Measurements from ENCODE around the gene CCDC191. TPM values are rescaled to one million over a fixed set of nuclear protein-coding genes. Genes with fewer than 3 reads are reported as not detected.

Gene CCDC191
- total and polyA plus RNA-seq, 2 of the 4 experiments (the other 2 are of a cell fraction) = 0.72 to 1.1 TPM

GRCh38 chr3:114081037-114081436 is 24.7 kb upstream of the CCDC191 start:
- H3K9me1 ChIP-seq (ENCODE audit: insufficient read depth, low read length) = 0 out of 2 replicates have a peak, but pooled peaks cover 4% of the 10 kb centered on the region
- in situ Hi-C loops (cut with MboI; ENCODE audit: low sequenced_read_pairs) (no loop called here), dilution Hi-C loops (cut with HindIII; ENCODE audit: low sequenced_read_pairs, unreplicated experiment) (no loop called here), intact Hi-C loops (cut with micrococcal nuclease) (no loop called here)
- H3K18ac ChIP-seq (ENCODE audit: low read depth, low read length) = no peak overlapping the region
- no peak overlapping the region; the same call in 1 of the 2 replicates for H3K14ac ChIP-seq (replicated peaks; ENCODE audit: low read depth, low read length)
- no peak overlapping the region for H3K9ac ChIP-seq (ENCODE audit: low read depth, low read length)
- H4K8ac ChIP-seq (ENCODE audit: low read depth in 2 of 2, low read length in 2 of 2) = no peak overlapping the region; a peak in 1 of 4 replicates
- peak; percentile 52 for ATAC-seq (ENCODE audit: low read depth)
- CTCF ChIA-PET = no interaction called here
- peaks cover 12% of the 10 kb centered on the region for H3K36me3 ChIP-seq (ENCODE audit: control insufficient read depth, insufficient read depth, low read length)
- no peaks in the 10 kb centered on the region for H3K27me3 ChIP-seq (ENCODE audit: control insufficient read depth, insufficient read depth, low read length)
- H3K4ac ChIP-seq (ENCODE audit: low read depth, low read length) = no peak overlapping the region
- peaks cover 6% of the 10 kb centered on the region for H3K4me1 ChIP-seq (ENCODE audit: control insufficient read depth, insufficient read depth, low read length)
- POLR2A ChIA-PET (ENCODE audit: unreplicated experiment) = no interaction called here
- no peak overlapping the region for H2AK9ac ChIP-seq (replicated peaks; ENCODE audit: low read depth, low read length, poor library complexity)
- no peak overlapping the region for H3K27ac ChIP-seq (ENCODE audit: insufficient read depth, low read length)
- BruUV-seq (replicated peaks) = no TSS peak
- DNase-seq = peak; percentile 30
- H2BK120ac ChIP-seq (ENCODE audit: low read depth, low read length) = peak overlapping the region; percentile 47
- H3K9me3 ChIP-seq (ENCODE audit: control insufficient read depth, insufficient read depth, low read length) = no peaks in the 10 kb centered on the region
- H3K4me2 ChIP-seq (ENCODE audit: low read depth, low read length) = no peak overlapping the region
- H2BK20ac ChIP-seq (ENCODE audit: low read depth, low read length) = peak overlapping the region; percentile 62; the same call in 1 of the 2 replicates
- H4K91ac ChIP-seq (ENCODE audit: insufficient read depth, low read depth, low read length) = 0 out of 2 replicates have a peak overlapping the region, but pooled peaks have one; percentile 19
- no peak overlapping the region for H3K23ac ChIP-seq (ENCODE audit: low read depth, low read length)
- no peak overlapping the region for H3K56ac ChIP-seq (ENCODE audit: extremely low read depth, insufficient read depth, low read length)
- H2BK15ac ChIP-seq (ENCODE audit: low read depth, low read length) = no peak overlapping the region
- H3K79me1 ChIP-seq (ENCODE audit: low read depth in 1 of 2, low read length in 2 of 2) = no peaks in the 10 kb centered on the region
- no peak overlapping the region for H2AK5ac ChIP-seq (ENCODE audit: low read depth, low read length)
- no peaks in the 10 kb centered on the region for H4K20me1 ChIP-seq (ENCODE audit: insufficient read depth, low read length)
- no peak for TF ChIP-seq NFE2L2 (IDR thresholded peaks at IDR 0.05; ENCODE audit: low read depth, low read length)
- TF ChIP-seq RFX5 (IDR thresholded peaks at IDR 0.05; ENCODE audit: low read depth, low read length) = no peak
- no peak for TF ChIP-seq POLR2A (IDR thresholded peaks at IDR 0.05; ENCODE audit: low read depth, low read length)
- no peak for TF ChIP-seq MXI1 (IDR thresholded peaks at IDR 0.05; ENCODE audit: borderline replicate concordance, low read depth, low read length)
- no peak for TF ChIP-seq SMC3 (IDR thresholded peaks at IDR 0.05; ENCODE audit: low read depth, low read length)
- TF ChIP-seq ELK1 (IDR thresholded peaks at IDR 0.05; ENCODE audit: borderline replicate concordance, low read depth, low read length) = no peak
- no peak for TF ChIP-seq CTCF (conservative IDR thresholded peaks at IDR 0.05; ENCODE audit: low read depth, low read length)
- no peak for TF ChIP-seq FOS (IDR thresholded peaks at IDR 0.05; ENCODE audit: low read depth, low read length)
- TF ChIP-seq RAD21 (IDR thresholded peaks at IDR 0.05; ENCODE audit: low read length) = no peak
- TF ChIP-seq MAFK (IDR thresholded peaks at IDR 0.05; ENCODE audit: low read depth, low read length) = no peak
- no peak for TF ChIP-seq RCOR1 (IDR thresholded peaks at IDR 0.05; ENCODE audit: insufficient replicate concordance, low read length)
- TF ChIP-seq USF2 (IDR thresholded peaks at IDR 0.05; ENCODE audit: low read depth, low read length) = no peak
- H4K5ac ChIP-seq (ENCODE audit: low read depth, low read length) = no peak overlapping the region
- H3K4me3 ChIP-seq (ENCODE audit: insufficient read depth, low read depth, low read length) = no peak overlapping the region
- H2AFZ ChIP-seq (replicated peaks; ENCODE audit: low read length, poor library complexity) = no peak overlapping the region
- peak overlapping the region; percentile 85 for H2BK5ac ChIP-seq (ENCODE audit: low read depth, low read length, poor library complexity, severe bottlenecking)
